ENCODE results near the gene GNB3.

DNA sequence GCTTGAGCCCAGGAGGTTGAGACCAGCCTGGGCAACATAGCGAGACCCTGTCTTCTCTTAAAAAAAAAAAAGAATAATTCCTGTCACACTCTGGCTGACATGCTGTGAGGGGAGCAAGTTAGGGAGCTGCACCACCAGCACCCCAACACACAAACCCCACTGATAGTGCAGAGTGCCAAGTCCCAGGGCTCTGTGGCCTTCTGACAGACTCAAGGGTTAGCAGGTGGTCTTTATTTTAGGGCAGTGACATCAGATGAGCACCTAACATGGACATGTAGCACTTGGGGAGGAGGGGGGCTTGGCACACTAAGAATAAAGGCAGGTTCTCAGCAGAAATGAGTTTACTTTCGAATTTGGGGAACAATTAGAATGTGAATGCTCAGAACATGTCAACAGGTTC lies 18.1 kb downstream of the GNB3 start:
- TF ChIP-seq POLR2AphosphoS5 (IDR thresholded peaks at IDR 0.05; ENCODE audit: insufficient read depth in 1 of 2, low read depth in 1 of 2), result no peak
- no peak for TF ChIP-seq POLR2A (IDR thresholded peaks at IDR 0.05)
- TF ChIP-seq CTCF (IDR thresholded peaks at IDR 0.05), result no peak
